ENCODE results near the gene RAI1. TPM values are rescaled to one million over a fixed set of nuclear protein-coding genes. Genes with fewer than 3 reads are reported as not detected.

Gene RAI1
- polyA plus RNA-seq, 2 of the 4 experiments (the other 2 are of a cell fraction) = 3.5 to 23.8 TPM

DNA sequence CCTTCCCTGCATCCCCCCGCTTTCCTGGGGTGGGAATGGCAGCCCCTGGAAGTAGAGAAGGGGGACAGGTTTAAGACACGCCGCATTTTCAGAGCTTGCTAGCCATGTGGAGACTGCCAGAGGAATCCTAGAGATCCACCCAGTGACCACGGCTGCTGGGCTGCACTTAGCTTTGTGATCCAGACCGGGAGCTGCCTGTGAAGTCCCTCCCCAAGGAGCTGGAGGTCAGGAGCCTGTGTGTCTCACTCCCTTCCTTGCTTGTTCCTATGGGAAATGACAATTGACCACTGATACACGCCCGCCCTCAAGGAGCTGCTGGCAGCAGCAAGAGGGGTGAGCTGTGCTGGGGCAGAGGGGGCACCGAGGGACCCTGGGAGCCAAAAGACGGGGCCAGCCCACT lies 81.9 kb downstream of the RAI1 start:
- ChIA-PET POLR2A (no interaction called here), CTCF (interaction anchor here (0.6 to 3.2 kb wide), 13 partner anchors 8 to 323 kb away, joined by 3 to 18 read pairs (median 4); no protein-coding TSS in a partner anchor)
- FAIRE-seq = no peak
- Histone ChIP-seq H3K27ac (no peak overlapping the region), H3K4me3 (no peak overlapping the region), H3K4me2 (no peak overlapping the region), H3K4me1 (peaks cover 14% of the 10 kb centered on the region; the same call in 2 of the 3 replicates), H3K9me3 (no peaks in the 10 kb centered on the region)
- ATAC-seq = no peak
- TF ChIP-seq RAD21 (conservative IDR thresholded peaks at IDR 0.05 in 1 of 2, IDR thresholded peaks at IDR 0.05 in 1 of 2) (no peak), HOXB13 (CRISPR knock-in tag; IDR thresholded peaks at IDR 0.05; ENCODE audit: low read depth) (no peak), GATA3 (IDR thresholded peaks at IDR 0.05; ENCODE audit: borderline replicate concordance) (no peak)
- WGBS (ENCODE audit: missing lambda C conversion rate) = 96% methylated on average over 9 of the region's 9 CpGs
- no peak for DNase-seq (ENCODE audit: low read depth in 1 of 2, low spot score in 1 of 2)

DNA sequence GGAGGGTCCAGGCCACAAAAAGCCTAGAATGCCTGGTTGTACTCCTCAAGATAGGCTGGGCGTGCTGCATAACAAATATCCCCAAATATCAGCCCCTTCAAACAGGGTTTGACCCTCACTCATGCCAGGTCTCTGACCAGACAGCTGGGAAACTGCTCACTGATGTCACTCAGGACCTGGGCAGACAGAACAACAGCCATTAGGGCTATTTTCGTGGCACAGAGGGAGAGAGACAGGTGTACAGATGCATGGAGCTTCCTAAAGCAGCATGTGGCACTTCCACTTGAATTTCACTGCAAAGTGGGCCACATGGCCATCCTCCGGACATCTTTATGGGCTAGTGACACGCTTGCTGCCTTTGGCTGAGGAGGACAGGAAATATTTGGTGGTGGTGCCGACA lies 82.5 kb downstream of the RAI1 start:
- no peak overlapping the region for H3K4me2 ChIP-seq
- DNase-seq (ENCODE audit: low read depth in 1 of 2, low spot score in 1 of 2) (no peak), ATAC-seq (no peak), FAIRE-seq (no peak)
- H3K4me1 ChIP-seq = peaks cover 19% of the 10 kb centered on the region; the same call in 2 of the 3 replicates
- CTCF ChIA-PET = interaction anchor here (1.1 to 3.2 kb wide), 7 partner anchors 8 to 122 kb away, joined by 3 to 18 read pairs (median 7); no protein-coding TSS in a partner anchor
- 88% methylated on average over 5 of the region's 5 CpGs for WGBS (ENCODE audit: missing lambda C conversion rate)
- no peak overlapping the region for H3K4me3 ChIP-seq
- POLR2A ChIA-PET = no interaction called here
- TF ChIP-seq CHD2 (IDR thresholded peaks at IDR 0.05; ENCODE audit: low read length, partially characterized antibody) (no peak), GATA3 (IDR thresholded peaks at IDR 0.05; ENCODE audit: borderline replicate concordance) (no peak), CEBPB (IDR thresholded peaks at IDR 0.05) (no peak), HOXB5 (CRISPR knock-in tag; IDR thresholded peaks at IDR 0.05) (no peak), RNF2 (IDR thresholded peaks at IDR 0.05; ENCODE audit: borderline replicate concordance, low read depth) (no peak), POLR2AphosphoS2 (conservative IDR thresholded peaks at IDR 0.05; ENCODE audit: low read length) (no peak), TP53 (CRISPR knock-in tag; IDR thresholded peaks at IDR 0.05) (no peak), NR3C1 (IDR thresholded peaks at IDR 0.05) (no peak), EHF (CRISPR knock-in tag; IDR thresholded peaks at IDR 0.05) (no peak), ZNF302 (CRISPR knock-in tag; IDR thresholded peaks at IDR 0.05) (no peak), MYC (IDR thresholded peaks at IDR 0.05; ENCODE audit: borderline replicate concordance, low read length) (no peak), RCOR1 (IDR thresholded peaks at IDR 0.05; ENCODE audit: low read depth, low read length) (no peak), KDM5A (IDR thresholded peaks at IDR 0.05) (no peak)
- TF ChIP-seq, protein P1, sequence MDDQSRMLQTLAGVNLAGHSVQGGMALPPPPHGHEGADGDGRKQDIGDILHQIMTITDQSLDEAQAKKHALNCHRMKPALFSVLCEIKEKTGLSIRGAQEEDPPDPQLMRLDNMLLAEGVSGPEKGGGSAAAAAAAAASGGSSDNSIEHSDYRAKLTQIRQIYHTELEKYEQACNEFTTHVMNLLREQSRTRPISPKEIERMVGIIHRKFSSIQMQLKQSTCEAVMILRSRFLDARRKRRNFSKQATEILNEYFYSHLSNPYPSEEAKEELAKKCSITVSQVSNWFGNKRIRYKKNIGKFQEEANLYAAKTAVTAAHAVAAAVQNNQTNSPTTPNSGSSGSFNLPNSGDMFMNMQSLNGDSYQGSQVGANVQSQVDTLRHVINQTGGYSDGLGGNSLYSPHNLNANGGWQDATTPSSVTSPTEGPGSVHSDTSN (IDR thresholded peaks at IDR 0.05) = no peak
- TF ChIP-seq, protein P2, sequence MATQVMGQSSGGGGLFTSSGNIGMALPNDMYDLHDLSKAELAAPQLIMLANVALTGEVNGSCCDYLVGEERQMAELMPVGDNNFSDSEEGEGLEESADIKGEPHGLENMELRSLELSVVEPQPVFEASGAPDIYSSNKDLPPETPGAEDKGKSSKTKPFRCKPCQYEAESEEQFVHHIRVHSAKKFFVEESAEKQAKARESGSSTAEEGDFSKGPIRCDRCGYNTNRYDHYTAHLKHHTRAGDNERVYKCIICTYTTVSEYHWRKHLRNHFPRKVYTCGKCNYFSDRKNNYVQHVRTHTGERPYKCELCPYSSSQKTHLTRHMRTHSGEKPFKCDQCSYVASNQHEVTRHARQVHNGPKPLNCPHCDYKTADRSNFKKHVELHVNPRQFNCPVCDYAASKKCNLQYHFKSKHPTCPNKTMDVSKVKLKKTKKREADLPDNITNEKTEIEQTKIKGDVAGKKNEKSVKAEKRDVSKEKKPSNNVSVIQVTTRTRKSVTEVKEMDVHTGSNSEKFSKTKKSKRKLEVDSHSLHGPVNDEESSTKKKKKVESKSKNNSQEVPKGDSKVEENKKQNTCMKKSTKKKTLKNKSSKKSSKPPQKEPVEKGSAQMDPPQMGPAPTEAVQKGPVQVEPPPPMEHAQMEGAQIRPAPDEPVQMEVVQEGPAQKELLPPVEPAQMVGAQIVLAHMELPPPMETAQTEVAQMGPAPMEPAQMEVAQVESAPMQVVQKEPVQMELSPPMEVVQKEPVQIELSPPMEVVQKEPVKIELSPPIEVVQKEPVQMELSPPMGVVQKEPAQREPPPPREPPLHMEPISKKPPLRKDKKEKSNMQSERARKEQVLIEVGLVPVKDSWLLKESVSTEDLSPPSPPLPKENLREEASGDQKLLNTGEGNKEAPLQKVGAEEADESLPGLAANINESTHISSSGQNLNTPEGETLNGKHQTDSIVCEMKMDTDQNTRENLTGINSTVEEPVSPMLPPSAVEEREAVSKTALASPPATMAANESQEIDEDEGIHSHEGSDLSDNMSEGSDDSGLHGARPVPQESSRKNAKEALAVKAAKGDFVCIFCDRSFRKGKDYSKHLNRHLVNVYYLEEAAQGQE (IDR thresholded peaks at IDR 0.05) = no peak
- H3K27ac ChIP-seq = no peak overlapping the region
- no peaks in the 10 kb centered on the region for H3K9me3 ChIP-seq

DNA sequence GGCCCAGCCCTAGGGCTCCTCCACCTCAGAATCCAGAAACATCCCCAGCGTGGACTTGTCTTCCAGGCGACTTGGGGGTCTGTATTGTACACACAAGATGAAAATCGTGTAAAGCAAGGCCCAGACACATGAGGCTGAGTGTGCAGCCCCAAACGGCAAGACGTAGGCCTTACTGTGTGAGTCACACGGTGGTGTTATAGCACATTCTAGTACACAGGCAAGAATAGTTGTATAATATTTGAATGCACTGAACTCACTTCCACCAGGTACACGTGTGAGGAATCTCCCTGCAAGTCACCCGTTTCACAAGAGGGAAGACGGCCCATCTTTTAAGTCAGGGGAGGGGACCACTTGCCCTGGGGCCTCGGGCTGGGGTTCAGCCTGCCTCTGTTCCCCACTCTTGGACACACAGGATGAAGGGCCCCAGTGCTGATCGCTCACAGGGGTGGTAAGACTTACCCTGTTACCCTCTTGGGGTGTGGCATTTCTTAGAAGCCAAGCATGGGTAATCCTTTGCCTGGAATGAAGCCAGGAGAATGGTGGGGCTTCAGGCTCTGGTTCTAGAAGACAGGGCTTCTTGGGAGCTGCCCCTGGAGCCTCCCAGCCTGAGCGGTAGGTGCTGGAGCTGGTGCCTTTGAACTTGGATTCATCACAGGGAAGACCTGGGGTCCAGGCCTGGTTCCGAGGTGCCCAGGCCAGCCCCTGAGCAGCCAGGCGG lies 84.3 kb downstream of the RAI1 start:
- ChIA-PET POLR2A (no interaction called here), CTCF (interaction anchor here (1.0 to 1.9 kb wide), 6 partner anchors 8 to 125 kb away, joined by 3 to 6 read pairs (median 4); no protein-coding TSS in a partner anchor)
- Histone ChIP-seq H3K27ac (0 out of 6 replicates have a peak overlapping the region, but pooled peaks of 1 of the 2 experiments have one; percentile 15), H3K4me3 (no peak overlapping the region), H3K4me2 (no peak overlapping the region), H3K4me1 (peaks cover 25% of the 10 kb centered on the region; the same call in 2 of the 3 replicates), H3K9me3 (no peaks in the 10 kb centered on the region)
- FAIRE-seq = no peak
- no peak for DNase-seq (ENCODE audit: low read depth in 1 of 2, low spot score in 1 of 2)
- ATAC-seq = no peak
- TF ChIP-seq, protein P3, sequence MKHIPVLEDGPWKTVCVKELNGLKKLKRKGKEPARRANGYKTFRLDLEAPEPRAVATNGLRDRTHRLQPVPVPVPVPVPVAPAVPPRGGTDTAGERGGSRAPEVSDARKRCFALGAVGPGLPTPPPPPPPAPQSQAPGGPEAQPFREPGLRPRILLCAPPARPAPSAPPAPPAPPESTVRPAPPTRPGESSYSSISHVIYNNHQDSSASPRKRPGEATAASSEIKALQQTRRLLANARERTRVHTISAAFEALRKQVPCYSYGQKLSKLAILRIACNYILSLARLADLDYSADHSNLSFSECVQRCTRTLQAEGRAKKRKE (CRISPR knock-in tag; IDR thresholded peaks at IDR 0.05; ENCODE audit: low read depth) = no peak
- WGBS (ENCODE audit: missing lambda C conversion rate) = 77% methylated on average over 13 of the region's 14 CpGs

Data from A549 (cell line).